ENCODE data around the gene DAPK2.
"Not testable (repeated sequence)": the region's sequence is repeated elsewhere in the genome, so short reads cannot be mapped to it uniquely, and the experiment has no call there.

The DAPK2 gene

DNA sequence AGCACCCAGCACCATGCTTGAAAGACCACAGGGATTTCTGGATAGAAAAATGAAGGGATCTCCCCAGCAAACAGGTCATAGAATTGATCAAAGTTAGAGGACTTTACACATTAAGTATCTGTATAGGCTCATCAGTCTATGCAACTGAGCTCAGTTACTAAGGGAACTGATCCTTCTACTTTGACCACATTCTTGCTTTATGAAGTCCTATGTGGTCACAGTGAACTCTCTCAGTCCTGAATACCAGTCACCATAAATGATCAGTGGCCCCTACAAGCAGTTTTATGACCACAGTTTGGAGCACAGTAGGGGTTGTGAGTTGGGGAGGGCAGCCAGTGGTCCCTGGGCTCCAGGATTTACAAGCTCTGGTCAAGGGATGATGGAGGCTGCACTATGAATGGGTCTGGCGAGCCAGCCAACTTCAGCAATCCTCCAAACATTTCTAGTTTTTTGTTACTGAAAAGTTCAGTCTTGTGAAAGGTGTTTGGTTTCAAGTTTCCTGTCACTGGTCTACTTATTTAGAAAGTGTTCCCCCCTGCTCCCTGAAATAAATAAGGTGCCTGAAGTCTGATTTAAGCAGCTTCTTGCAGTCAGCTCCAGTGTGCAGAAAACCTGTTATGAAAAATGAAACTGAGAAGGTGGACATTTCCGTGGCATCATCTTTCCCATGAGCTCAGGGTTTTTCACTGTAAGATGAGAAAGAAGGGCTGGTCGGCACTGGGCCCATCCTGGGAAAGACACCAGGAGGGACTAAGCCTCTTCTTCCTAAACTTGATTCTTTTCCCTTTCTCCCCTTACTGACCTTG is 75.5 kb downstream of the DAPK2 start:
- DNase-seq = no peak

- no peak for DNase-seq
Observed at GRCh38 chr15:63969652-63970421, 76.4 kb downstream of the DAPK2 start.

DNA sequence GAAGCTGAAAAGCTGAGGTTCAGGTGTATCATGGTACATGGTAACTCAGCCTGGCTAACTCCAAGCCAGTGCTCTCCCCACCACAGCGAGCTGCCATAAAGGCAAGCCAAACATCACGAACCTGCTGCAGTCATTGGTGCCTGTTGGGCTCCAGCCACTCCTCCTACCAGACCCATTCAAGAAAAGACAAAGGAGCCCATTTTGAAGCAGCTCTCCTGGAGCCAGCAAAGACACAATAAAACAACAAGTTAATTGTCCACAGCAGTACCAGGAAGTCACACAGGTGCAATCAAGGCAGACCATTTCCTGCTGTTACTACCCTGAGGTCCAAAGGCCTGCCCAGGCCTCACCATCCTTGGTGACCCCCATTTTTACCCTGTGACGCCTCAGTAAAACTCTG is 77.6 kb downstream of the DAPK2 start:
- DNase-seq = no peak

- DNase-seq = no peak
Observed at GRCh38 chr15:63968122-63968524, 78.2 kb downstream of the DAPK2 start.

DNA sequence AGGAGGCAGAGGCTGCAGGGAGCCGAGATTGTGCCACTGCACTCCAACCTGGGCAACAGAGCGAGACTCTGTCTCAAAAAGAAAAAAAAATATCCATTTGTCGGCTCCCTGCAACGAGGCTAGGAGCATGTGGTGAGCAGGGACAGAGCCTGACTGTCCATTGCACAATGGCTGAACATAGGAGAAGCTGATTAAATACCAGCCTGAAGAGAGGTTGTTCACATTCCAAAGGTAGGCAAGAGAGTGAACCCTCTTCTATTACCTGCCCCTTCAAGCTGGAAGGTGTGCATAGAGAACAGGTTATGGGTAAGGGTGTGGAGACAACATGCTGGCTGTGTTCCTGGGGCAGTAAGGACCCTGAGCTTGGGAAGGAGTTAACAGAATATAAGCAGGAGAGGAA is 78.7 kb downstream of the DAPK2 start:
- no peak for DNase-seq

GRCh38 chr15:63962947-63963721 is 83.2 kb downstream of the DAPK2 start:
- DNase-seq = not testable (repeated sequence)

- DNase-seq = no peak
Observed at GRCh38 chr15:63953524-63953923, 92.8 kb downstream of the DAPK2 start.

DNA sequence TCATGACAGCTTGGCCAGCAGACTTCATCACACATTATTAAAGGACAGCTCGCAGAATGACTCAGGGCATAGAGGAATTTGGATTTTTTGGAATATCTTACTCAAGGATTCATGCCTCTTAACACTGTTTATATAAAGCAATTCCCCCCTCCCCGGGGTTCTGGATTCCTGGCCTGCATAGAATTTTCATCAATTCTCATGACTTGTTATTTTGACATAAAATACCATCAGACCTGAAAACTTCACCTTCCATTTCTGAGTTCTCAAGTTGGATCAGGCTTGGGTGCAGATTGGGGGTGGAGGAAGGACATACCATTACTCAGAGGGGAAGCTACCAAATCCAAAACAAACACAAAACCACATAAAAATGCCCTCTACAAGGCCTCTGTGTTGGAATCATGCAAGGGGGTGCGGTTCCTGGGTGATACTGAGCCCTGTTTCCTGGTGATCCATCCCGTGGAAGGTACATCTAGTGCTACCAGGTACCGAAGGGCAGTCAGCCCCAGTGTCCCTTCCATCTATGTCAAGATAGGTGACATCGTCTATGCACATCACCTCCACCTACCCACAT is 95.3 kb downstream of the DAPK2 start:
- DNase-seq = no peak

GRCh38 chr15:63948971-63949370 is 97.3 kb downstream of the DAPK2 start:
- DNase-seq = no peak

DNA sequence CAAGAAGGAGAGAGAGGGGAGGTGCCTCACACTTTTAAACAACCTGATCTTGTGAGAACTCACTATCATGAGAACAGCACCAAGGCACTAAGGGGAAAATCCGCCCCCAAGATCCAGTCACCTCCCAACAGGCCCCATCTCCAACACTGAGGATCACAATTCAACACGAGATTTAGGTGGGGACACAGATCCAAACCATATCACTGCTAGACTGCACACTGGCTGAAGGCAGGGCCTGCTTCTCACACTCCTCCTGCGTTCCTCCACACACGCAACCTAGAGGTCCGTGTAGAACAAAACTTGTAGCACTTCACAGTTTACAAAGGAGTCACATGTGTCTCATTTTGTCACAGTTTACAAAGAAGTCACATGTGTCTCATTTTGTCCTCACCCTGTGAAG is 97.8 kb downstream of the DAPK2 start:
- DNase-seq = no peak

DNA sequence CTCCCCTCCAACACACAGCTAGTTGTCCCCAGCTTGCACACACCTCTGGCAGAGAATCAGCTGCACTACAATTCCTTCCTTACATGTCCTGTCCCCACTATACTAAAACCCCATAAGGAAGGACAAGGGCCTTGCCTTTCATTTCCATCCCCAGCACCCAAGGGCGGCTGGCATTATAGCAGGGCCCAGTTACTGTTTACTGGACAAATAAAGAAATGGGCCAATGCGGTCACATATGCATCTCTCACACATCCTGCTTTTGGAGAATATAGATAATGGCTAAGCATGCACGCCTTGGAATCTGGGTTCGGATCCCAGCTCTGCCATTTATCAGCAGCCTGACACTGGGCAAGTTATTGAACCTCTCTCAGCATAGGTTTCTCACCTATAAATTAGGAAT is 99.1 kb downstream of the DAPK2 start:
- DNase-seq = no peak

DNA sequence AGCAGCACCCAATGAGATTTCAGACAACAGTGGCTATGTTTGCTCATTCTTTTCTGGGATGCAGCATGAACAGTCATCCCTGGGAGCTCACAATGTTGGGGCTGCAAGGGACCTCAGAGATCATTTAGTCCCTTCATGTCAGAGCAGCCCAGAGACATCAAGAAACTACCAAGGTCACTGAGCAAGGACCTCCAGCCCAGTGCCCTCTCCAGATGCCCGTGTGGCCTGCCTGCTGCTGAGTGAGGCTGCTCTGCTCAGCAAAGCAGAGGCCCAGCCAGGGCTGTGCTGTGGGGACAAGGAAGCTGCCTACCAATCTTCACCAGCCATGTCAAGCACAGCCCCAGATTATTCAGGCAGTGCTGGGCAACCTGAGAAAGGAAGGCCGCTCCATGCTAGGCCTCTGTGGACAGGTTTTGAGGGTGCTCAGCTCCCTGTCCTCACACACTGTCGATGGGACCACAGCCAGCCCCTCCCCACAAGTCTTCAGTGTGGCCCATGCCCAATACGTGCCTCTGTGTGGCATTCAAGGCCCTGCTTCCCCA is 99.7 kb downstream of the DAPK2 start:
- DNase-seq = no peak

- no peak for DNase-seq
Observed at GRCh38 chr15:63945838-63946298, 100.4 kb downstream of the DAPK2 start.

GRCh38 chr15:63945007-63945788 is 101.1 kb downstream of the DAPK2 start:
- DNase-seq = peak; percentile 72

DNA sequence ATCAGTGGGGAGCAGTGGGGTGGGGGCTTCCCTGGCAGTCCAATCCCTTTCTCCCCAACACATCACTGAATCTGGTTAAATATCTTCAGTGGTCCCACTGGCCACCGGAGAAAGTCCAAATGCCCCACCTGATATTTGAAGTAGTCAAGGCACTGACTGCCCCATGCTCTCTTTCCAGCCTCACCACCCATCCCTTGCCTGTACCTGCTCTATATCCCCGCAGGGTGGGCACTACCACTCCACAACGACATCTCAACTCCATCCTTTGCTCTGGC is 101.7 kb downstream of the DAPK2 start:
- no peak for DNase-seq

DNA sequence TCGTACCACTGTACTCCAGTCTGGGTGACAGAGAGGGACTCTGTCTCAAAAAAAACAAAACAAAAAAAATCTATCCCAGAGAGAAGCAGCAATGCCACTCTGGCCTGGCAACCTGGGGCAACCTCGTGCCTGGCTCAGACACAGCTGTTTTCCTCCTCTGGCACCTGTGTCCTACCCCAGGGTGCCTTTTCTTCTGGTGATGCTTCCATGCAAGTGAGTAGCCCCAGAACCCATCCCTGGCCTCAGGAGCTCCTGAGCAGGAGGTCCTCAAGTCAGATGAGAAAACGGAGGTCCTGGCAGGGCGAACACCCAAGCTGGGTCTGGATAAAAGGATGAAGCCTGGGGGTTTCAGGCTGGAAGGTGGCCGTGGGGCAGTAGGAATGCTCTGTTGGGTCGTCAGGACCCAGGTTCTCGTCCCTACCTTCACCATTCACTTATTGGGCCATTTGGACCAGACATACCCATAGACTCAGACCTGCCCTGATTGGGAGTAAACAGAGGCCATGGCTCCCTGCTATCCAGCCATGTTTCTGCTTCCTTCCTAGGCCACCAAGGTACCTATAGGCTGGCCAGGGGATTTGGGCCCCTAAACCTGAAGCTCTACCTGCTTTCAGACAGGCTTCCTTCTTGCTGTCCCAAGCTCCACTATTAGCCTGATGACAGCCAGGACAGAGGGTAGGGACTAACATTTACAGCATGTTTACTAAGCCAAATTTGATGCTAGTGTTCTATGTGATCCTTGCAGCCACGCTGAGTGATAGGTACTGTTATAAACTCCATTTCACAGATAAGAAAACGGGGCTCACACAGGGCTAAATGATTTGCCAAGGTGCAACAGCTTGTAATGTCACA is 102.2 kb downstream of the DAPK2 start:
- no peak for DNase-seq

DNA sequence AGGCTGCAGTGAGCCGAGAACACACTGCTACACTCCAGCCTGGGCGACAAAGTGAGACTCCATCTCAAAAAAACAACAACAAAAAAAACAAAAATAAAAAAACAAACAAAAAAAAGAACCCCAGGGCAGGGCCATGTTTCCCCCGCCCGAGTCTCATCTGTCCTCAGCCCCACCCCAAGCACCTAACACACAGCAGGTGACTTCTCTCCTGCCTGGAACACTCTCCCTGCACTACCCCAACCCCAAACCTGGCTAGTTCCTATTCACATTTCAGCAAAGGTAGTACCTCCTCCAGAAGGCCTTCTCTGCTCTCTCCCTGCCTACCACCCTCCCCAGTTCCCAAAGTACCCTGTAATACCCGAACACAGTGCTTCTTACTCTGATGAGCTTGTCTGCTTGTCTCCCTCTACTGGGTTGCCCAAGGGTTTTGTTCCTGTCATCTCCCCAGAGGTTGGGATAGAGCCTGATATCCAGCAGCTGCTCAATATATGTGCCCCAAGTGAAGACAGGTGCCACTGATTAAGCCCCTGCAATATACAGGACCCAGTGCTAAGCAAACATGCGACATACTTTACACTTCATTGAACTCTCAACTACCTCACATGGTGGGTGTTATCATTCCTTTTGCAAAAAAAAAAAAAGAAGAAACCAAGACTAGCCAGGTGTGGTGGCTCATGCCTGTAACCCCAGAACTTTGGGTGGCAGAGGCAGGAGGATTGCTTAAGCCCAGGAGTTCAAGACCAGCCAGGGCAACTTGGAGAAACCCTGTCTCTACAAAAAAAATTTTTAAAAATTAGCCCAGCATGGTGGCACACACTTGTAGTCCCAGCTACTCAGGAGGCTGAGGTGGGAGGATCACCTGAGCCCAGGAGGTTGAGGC is 103.6 kb downstream of the DAPK2 start:
- no peak for DNase-seq

DNA sequence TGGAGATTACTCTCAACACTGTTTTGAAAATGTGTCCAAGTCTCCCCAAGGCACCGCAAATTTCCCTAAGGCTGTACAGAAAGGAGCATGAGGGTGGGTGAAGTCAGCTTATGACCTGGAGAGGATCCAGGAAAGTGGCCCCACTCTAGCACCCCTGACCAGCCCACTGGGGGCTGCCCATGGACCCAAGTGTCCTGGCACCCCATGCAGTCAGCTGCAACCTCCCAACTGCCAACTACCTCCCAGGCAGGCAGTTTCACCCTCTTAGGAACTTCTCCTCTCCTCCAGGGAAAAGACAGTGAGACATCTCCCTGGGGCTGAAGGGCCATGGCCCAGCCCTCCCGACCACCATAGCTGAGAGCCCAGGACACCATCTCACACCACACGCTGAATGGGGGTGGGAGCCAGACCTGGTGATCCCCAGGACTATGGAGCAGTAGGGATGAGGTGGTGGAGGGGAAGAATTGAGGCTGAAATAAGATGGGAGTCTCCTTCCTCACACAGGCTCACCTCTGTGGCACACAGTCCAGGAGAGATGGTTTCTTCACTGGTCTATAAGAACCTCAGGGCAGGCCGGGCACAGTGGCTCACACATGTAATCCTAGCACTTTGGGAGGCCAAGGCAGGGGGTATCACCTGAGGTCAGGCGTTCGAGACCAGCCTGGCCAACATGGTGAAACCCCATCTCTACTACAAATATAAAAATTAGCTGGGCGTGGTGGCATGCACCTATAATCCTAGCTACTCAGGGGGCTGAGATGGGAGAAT is 104.4 kb downstream of the DAPK2 start:
- DNase-seq = no peak

- no peak for DNase-seq
Observed at GRCh38 chr15:63940966-63941620, 105.2 kb downstream of the DAPK2 start.
